Hepatocyte (in vitro differentiated cells): ENCODE measurements around the gene CXCR2. TPM values are rescaled to one million over a fixed set of nuclear protein-coding genes. Genes with fewer than 3 reads are reported as not detected.

Experiments
- DNase-seq: peaks from one replicate; pipeline ENCODE4 v3.0.0-alpha.2; 2016; ENCODE audit warnings: low spot score
- H2AFZ ChIP-seq: fragments of 200-600 bp; sonication (generic); 2 replicates; pipeline ENCODE4 v1.6.0; 2016; ENCODE audit warnings: antibody characterized with exemption, mild to moderate bottlenecking
- H3K27ac ChIP-seq: fragments of 200-600 bp; sonication (generic); 2 replicates; pipeline ENCODE4 v1.5.1; 2016; ENCODE audit warnings: mild to moderate bottlenecking
- H3K27me3 ChIP-seq: fragments of 200-600 bp; sonication (generic); 2 replicates; pipeline ENCODE4 v1.6.1; 2016
- H3K36me3 ChIP-seq: fragments of 200-600 bp; sonication (generic); replicated peaks from 2 replicates; pipeline ENCODE4 v1.5.1; 2016; ENCODE audit warnings: low read depth; ENCODE audit not compliant: insufficient read depth
- H3K4me1 ChIP-seq: fragments of 200-600 bp; sonication (generic); 2 replicates; pipeline ENCODE4 v1.5.1; 2016; ENCODE audit warnings: mild to moderate bottlenecking, moderate library complexity; ENCODE audit not compliant: insufficient read depth
- H3K4me2 ChIP-seq: fragments of 200-600 bp; sonication (generic); 2 replicates; pipeline ENCODE4 v1.6.0; 2016
- H3K4me3 ChIP-seq: fragments of 200-600 bp; sonication (generic); 2 replicates; pipeline ENCODE4 v1.5.1; 2016; ENCODE audit warnings: mild to moderate bottlenecking
- H3K79me2 ChIP-seq: fragments of 200-600 bp; sonication (generic); 2 replicates; pipeline ENCODE4 v1.6.0; 2017; ENCODE audit warnings: mild to moderate bottlenecking
- H3K9me2 ChIP-seq: fragments of 200-600 bp; sonication (generic); replicated peaks from 2 replicates; pipeline ENCODE4 v1.6.0; 2017; ENCODE audit warnings: mild to moderate bottlenecking; ENCODE audit not compliant: insufficient read depth
- H3K9me3 ChIP-seq: fragments of 200-600 bp; sonication (generic); 2 replicates; pipeline ENCODE4 v1.5.1; 2016; ENCODE audit warnings: low read depth, mild to moderate bottlenecking
- H4K20me1 ChIP-seq: fragments of 200-600 bp; sonication (generic); 2 replicates; pipeline ENCODE4 v1.6.0; 2016; ENCODE audit warnings: mild to moderate bottlenecking; ENCODE audit not compliant: insufficient read depth, poor library complexity, severe bottlenecking
- CTCF ChIP-seq: fragments of 200-600 bp; sonication (generic); IDR thresholded peaks from 2 replicates; pipeline ENCODE4 v1.5.1; 2016; ENCODE audit warnings: antibody characterized with exemption, mild to moderate bottlenecking; ENCODE audit not compliant: poor library complexity
- EZH2 ChIP-seq: fragments of 200-600 bp; sonication (generic); IDR thresholded peaks from 2 replicates; pipeline ENCODE4 v1.6.1; 2016; ENCODE audit warnings: antibody characterized with exemption, mild to moderate bottlenecking, borderline replicate concordance
- EZH2phosphoT487 ChIP-seq: fragments of 200-600 bp; sonication (generic); IDR thresholded peaks from one replicate; pipeline ENCODE4 v1.6.1; 2018; ENCODE audit warnings: antibody characterized with exemption, mild to moderate bottlenecking, low read depth, moderate library complexity; ENCODE audit not compliant: unreplicated experiment, severe bottlenecking
- WGBS: methylation state at CpG from one replicate; pipeline ENCODE4 v1.1.6; 2016; ENCODE audit warnings: low lambda C conversion rate; ENCODE audit errors: missing lambda C conversion rate; 5-methylcytosine and 5-hydroxymethylcytosine counted together
- polyA plus RNA-seq: library from polyadenylated mRNA; unstranded; fragments of >200 nt; fragmentation: Nextera tagmentation; extraction: Ambion mirVana; gene quantifications from 2 replicates; pipeline ENCODE4 v1.2.1, GENCODE V29; 2016
- total RNA-seq: library from RNA; depleted of rRNA; stranded (reverse); fragments of >200 nt; gene quantifications from 2 replicates; pipeline ENCODE4 v1.2.3, GENCODE V29; 2014

Gene CXCR2
- total and polyA plus RNA-seq, 2 experiments from 2014 or later: 0.07 to 0.56 TPM

- DNase-seq: no peak
- Histone ChIP-seq H3K4me1 (no peaks in the 10 kb centered on the region), H3K4me2 (no peak overlapping the region), H3K79me2 (no peaks in the 10 kb centered on the region), H3K27ac (no peak overlapping the region), H3K27me3 (no peaks in the 10 kb centered on the region), H3K9me3 (no peaks in the 10 kb centered on the region), H3K9me2 (no peaks in the 10 kb centered on the region), H3K36me3 (no peaks in the 10 kb centered on the region), H4K20me1 (no peaks in the 10 kb centered on the region), H3K4me3 (no peak overlapping the region), H2AFZ (no peak overlapping the region)
- TF ChIP-seq CTCF (no peak), EZH2 (no peak), EZH2phosphoT487 (no peak)
- 87% methylated on average over 2 of the region's 2 CpGs for WGBS
Measured at GRCh38 chr2:218081063-218081462, 44.8 kb upstream of the CXCR2 start.

- H3K79me2 ChIP-seq: no peaks in the 10 kb centered on the region
- WGBS: 57% methylated on average over 7 of the region's 7 CpGs
- H3K4me3 ChIP-seq: no peak overlapping the region
- TF ChIP-seq EZH2 (no peak), EZH2phosphoT487 (no peak), CTCF (no peak)
- H3K9me3 ChIP-seq: no peaks in the 10 kb centered on the region
- H3K4me2 ChIP-seq: no peak overlapping the region
- no peaks in the 10 kb centered on the region for H3K4me1 ChIP-seq
- H4K20me1 ChIP-seq: no peaks in the 10 kb centered on the region
- H3K36me3 ChIP-seq: no peaks in the 10 kb centered on the region
- H3K27ac ChIP-seq: no peak overlapping the region
- DNase-seq: no peak
- no peaks in the 10 kb centered on the region for H3K9me2 ChIP-seq
- no peak overlapping the region for H2AFZ ChIP-seq
- H3K27me3 ChIP-seq: no peaks in the 10 kb centered on the region
Measured at GRCh38 chr2:218081695-218082094, 44.1 kb upstream of the CXCR2 start.

GRCh38 chr2:218082586-218083351 is 43.1 kb upstream of the CXCR2 start:
- Histone ChIP-seq H3K27me3 (no peaks in the 10 kb centered on the region), H3K4me1 (no peaks in the 10 kb centered on the region), H3K4me2 (no peak overlapping the region), H4K20me1 (no peaks in the 10 kb centered on the region), H3K4me3 (no peak overlapping the region), H3K36me3 (no peaks in the 10 kb centered on the region), H3K9me2 (no peaks in the 10 kb centered on the region), H3K9me3 (no peaks in the 10 kb centered on the region), H3K27ac (no peak overlapping the region), H3K79me2 (no peaks in the 10 kb centered on the region), H2AFZ (no peak overlapping the region)
- no peak for TF ChIP-seq EZH2phosphoT487
- TF ChIP-seq CTCF: no peak
- no peak for DNase-seq
- WGBS: 86% methylated on average over 14 of the region's 14 CpGs

GRCh38 chr2:218083352-218083676 is 42.5 kb upstream of the CXCR2 start:
- no peaks in the 10 kb centered on the region for H3K36me3 ChIP-seq
- no peak overlapping the region for H2AFZ ChIP-seq
- no peaks in the 10 kb centered on the region for H3K27me3 ChIP-seq
- no peak overlapping the region for H3K4me3 ChIP-seq
- H4K20me1 ChIP-seq: no peaks in the 10 kb centered on the region
- no peaks in the 10 kb centered on the region for H3K9me3 ChIP-seq
- no peak overlapping the region for H3K4me2 ChIP-seq
- 91% methylated on average over 3 of the region's 3 CpGs for WGBS
- no peaks in the 10 kb centered on the region for H3K4me1 ChIP-seq
- no peak for TF ChIP-seq EZH2phosphoT487
- DNase-seq: no peak
- no peaks in the 10 kb centered on the region for H3K9me2 ChIP-seq
- H3K79me2 ChIP-seq: no peaks in the 10 kb centered on the region
- H3K27ac ChIP-seq: no peak overlapping the region
